CD14-positive monocyte (primary cell): ENCODE measurements around the gene NUDT1. TPM values are rescaled to one million over a fixed set of nuclear protein-coding genes. Genes with fewer than 3 reads are reported as not detected.
A peak's percentile ranks its signal among the peaks of the same experiment; 100 is the strongest.

ENCODE experiments used
- DNase-seq, 3 donors: peaks; one replicate each; pipeline ENCODE4 v3.0.0-alpha.2; 2011 to 2022
- H2AFZ ChIP-seq: 2 replicates; pipeline ENCODE4 v1.6.0; 2012; ENCODE audit warnings: mild to moderate bottlenecking, low read depth, low read length, inconsistent platforms; ENCODE audit not compliant: insufficient read depth, poor library complexity, severe bottlenecking
- H3K27ac ChIP-seq, 2 donors: 1 replicate in 1 of 2; 2 replicates in 1 of 2; pipeline ENCODE4 v1.5.1; 2012 to 2013; ENCODE audit warnings: low read length in 2 of 2, control low read depth in 1 of 2, inconsistent platforms in 1 of 2, low read depth in 1 of 2, mild to moderate bottlenecking in 1 of 2
- H3K27me3 ChIP-seq, 2 donors: one replicate each; pipeline versions ENCODE4 v1.6.0 to v1.6.1; 2011 to 2013; ENCODE audit warnings: low read length in 2 of 2; ENCODE audit not compliant: control insufficient read depth in 2 of 2, insufficient read depth in 2 of 2
- H3K36me3 ChIP-seq, 2 donors: replicated peaks in 1 of 2; 1 replicate in 1 of 2; 2 replicates in 1 of 2; pipeline versions ENCODE4 v1.5.1 to v1.6.1; 2012 to 2013; ENCODE audit warnings: low read length in 2 of 2, control low read depth in 1 of 2, inconsistent platforms in 1 of 2, mild to moderate bottlenecking in 1 of 2; ENCODE audit not compliant: insufficient read depth in 2 of 2, control insufficient read depth in 1 of 2
- H3K4me1 ChIP-seq, 2 donors: 1 replicate in 1 of 2; 2 replicates in 1 of 2; pipeline versions ENCODE4 v1.5.1 to v1.6.1; 2012 to 2013; ENCODE audit warnings: low read length in 2 of 2, control low read depth in 1 of 2, inconsistent platforms in 1 of 2, mild to moderate bottlenecking in 1 of 2, moderate library complexity in 1 of 2; ENCODE audit not compliant: insufficient read depth in 2 of 2, control insufficient read depth in 1 of 2
- H3K4me2 ChIP-seq: replicated peaks from 2 replicates; pipeline ENCODE3; 2012; ENCODE audit warnings: low read length, moderate library complexity, mild to moderate bottlenecking; ENCODE audit not compliant: poor library complexity, severe bottlenecking; ENCODE audit errors: extremely low read depth
- H3K4me3 ChIP-seq, 3 experiments: fragments of 200-600 bp in 1 of 3; sonication (generic) in 1 of 3; replicated peaks in 1 of 3; 1 replicate in 2 of 3; 2 replicates in 1 of 3; pipeline ENCODE4 v1.5.1; 2011 to 2013; ENCODE audit warnings: low read length in 3 of 3, mild to moderate bottlenecking in 3 of 3, control low read depth in 2 of 3, low read depth in 2 of 3, inconsistent platforms in 1 of 3, moderate library complexity in 1 of 3
- H3K79me2 ChIP-seq: 2 replicates; pipeline ENCODE4 v1.6.0; 2012; ENCODE audit warnings: mild to moderate bottlenecking, control low read depth, inconsistent platforms, low read length, moderate library complexity; ENCODE audit not compliant: insufficient read depth
- H3K9ac ChIP-seq: 2 replicates; pipeline ENCODE4 v1.6.0; 2017; ENCODE audit warnings: low read length, mild to moderate bottlenecking; ENCODE audit not compliant: insufficient read depth, poor library complexity, severe bottlenecking
- H3K9me3 ChIP-seq, 2 donors: replicated peaks in 1 of 2; 1 replicate in 1 of 2; 2 replicates in 1 of 2; pipeline versions ENCODE4 v1.5.1 to v1.6.1; 2012 to 2013; ENCODE audit warnings: low read length in 2 of 2, control low read depth in 1 of 2; ENCODE audit not compliant: control insufficient read depth in 1 of 2, insufficient read depth in 1 of 2
- H4K20me1 ChIP-seq: 2 replicates; pipeline ENCODE4 v1.6.0; 2012; ENCODE audit warnings: mild to moderate bottlenecking, low read length, control low read depth, moderate library complexity; ENCODE audit not compliant: insufficient read depth
- H3K27ac Mint-ChIP-seq, 7 donors: one replicate each; pipeline ENCODE4 v1.8.0; 2020; ENCODE audit warnings: mild to moderate bottlenecking in 7 of 7, mixed read lengths in 7 of 7, moderate library complexity in 6 of 7, inconsistent platforms in 2 of 7
- H3K27me3 Mint-ChIP-seq, 3 donors: one replicate each; pipeline ENCODE4 v1.8.0; 2021 to 2022; ENCODE audit warnings: low read depth in 3 of 3, mild to moderate bottlenecking in 3 of 3, mixed read lengths in 3 of 3, moderate library complexity in 3 of 3, inconsistent platforms in 1 of 3
- H3K36me3 Mint-ChIP-seq, 2 donors: one replicate each; pipeline ENCODE4 v1.8.0; 2020; ENCODE audit warnings: mixed read lengths in 2 of 2, inconsistent platforms in 1 of 2, mild to moderate bottlenecking in 1 of 2
- H3K4me1 Mint-ChIP-seq: one replicate; pipeline ENCODE4 v1.8.0; 2020; ENCODE audit warnings: mild to moderate bottlenecking, mixed read lengths
- H3K4me3 Mint-ChIP-seq, 2 donors: one replicate each; pipeline ENCODE4 v1.8.0; 2020; ENCODE audit warnings: mild to moderate bottlenecking in 2 of 2, mixed read lengths in 2 of 2, moderate library complexity in 1 of 2
- H3K9me3 Mint-ChIP-seq, 7 donors: one replicate each; pipeline ENCODE4 v1.8.0; 2020 to 2022; ENCODE audit warnings: mixed read lengths in 7 of 7, mild to moderate bottlenecking in 6 of 7, moderate library complexity in 6 of 7, inconsistent platforms in 2 of 7
- CTCF ChIP-seq: fragments of 200-600 bp; IDR thresholded peaks from one replicate; pipeline ENCODE4 v1.8.0; 2022; ENCODE audit warnings: antibody characterized with exemption, mild to moderate bottlenecking
- WGBS: methylation state at CpG from one replicate; pipeline ENCODE4 v1.1.5; 2013; ENCODE audit warnings: missing lambda C conversion rate; ENCODE audit not compliant: insufficient coverage; 5-methylcytosine and 5-hydroxymethylcytosine counted together
- intact Hi-C, 2 donors: fragments of 100-400 bp; cut with micrococcal nuclease; formaldehyde crosslinking; loops; one replicate each; pipeline versions ENCODE4 v1.15.0 to v1.15.1; 2023
- polyA plus RNA-seq, 3 donors: library from polyadenylated mRNA; depleted of rRNA in 1 of 3; unstranded in 2 of 3; stranded (reverse) in 1 of 3; fragments of 300-500 nt in 2 of 3; fragments of >200 nt in 1 of 3; fragmentation: Illumina TruSeq in 2 of 3; gene quantifications; 1 replicate in 2 of 3; 2 replicates in 1 of 3; pipeline ENCODE4 v1.2.3, GENCODE V29; 2012 to 2021

Gene NUDT1
- polyA plus RNA-seq, 3 donors = 19.6 to 42.6 (median 40.8) TPM

- 10% methylated on average over 16 of the region's 22 CpGs for WGBS
- Mint-ChIP-seq H3K27me3 (peaks cover 0 to 3% (median 0%) of the 10 kb centered on the region in 3 donors), H3K9me3 (peaks cover 0 to 3% (median 0%) of the 10 kb centered on the region in 7 donors), H3K27ac (peak overlapping the region in 1 of 7 donors; percentile 23), H3K36me3 (peaks cover 11 to 18% of the 10 kb centered on the region in 2 donors), H3K4me3 (peak overlapping the region; percentile 45 to 79), H3K4me1 (peaks cover 69% of the 10 kb centered on the region)
- peaks cover 26% of the 10 kb centered on the region for H3K79me2 ChIP-seq
- peak in 1 of 3 donors; percentile 28 for DNase-seq
- H3K27ac ChIP-seq = no peak overlapping the region
- H3K4me1 ChIP-seq = peaks cover 72 to 75% of the 10 kb centered on the region in 2 donors
- no peaks in the 10 kb centered on the region for H3K27me3 ChIP-seq
- H4K20me1 ChIP-seq = no peaks in the 10 kb centered on the region
- no peaks in the 10 kb centered on the region for H3K36me3 ChIP-seq
- intact Hi-C loops = loop anchor here (5.0 kb wide), 2 partner anchors 106 to 111 kb away; partner anchors contain the start of gene EIF3B (in 1 of the 2)
- no peaks in the 10 kb centered on the region for H3K9me3 ChIP-seq
- no peak overlapping the region for H3K4me3 ChIP-seq
- no peak for TF ChIP-seq CTCF
- peak overlapping the region; percentile 13 for H3K4me2 ChIP-seq
- H2AFZ ChIP-seq = peak overlapping the region; percentile 64
- H3K9ac ChIP-seq = peak overlapping the region; percentile 23
Measured at GRCh38 chr7:2245883-2246675, 4.1 kb downstream of the NUDT1 start.

- Mint-ChIP-seq H3K9me3 (peaks cover 0 to 3% (median 0%) of the 10 kb centered on the region in 7 donors), H3K4me1 (peaks cover 65% of the 10 kb centered on the region), H3K27ac (no peak overlapping the region), H3K4me3 (no peak overlapping the region), H3K36me3 (peaks cover 14 to 23% of the 10 kb centered on the region in 2 donors), H3K27me3 (peaks cover 0 to 3% (median 0%) of the 10 kb centered on the region in 3 donors)
- no peaks in the 10 kb centered on the region for H3K9me3 ChIP-seq
- H4K20me1 ChIP-seq = no peaks in the 10 kb centered on the region
- peaks cover 0 to 2% of the 10 kb centered on the region in 2 donors for H3K36me3 ChIP-seq
- no peak for DNase-seq
- intact Hi-C loops = loop anchor here (5.0 kb wide), 2 partner anchors 105 to 110 kb away; partner anchors contain the start of gene EIF3B (in 1 of the 2)
- H3K4me2 ChIP-seq = no peak overlapping the region
- no peak overlapping the region for H3K27ac ChIP-seq
- 94% methylated on average over 30 of the region's 36 CpGs for WGBS
- TF ChIP-seq CTCF = peak; percentile 79
- H3K79me2 ChIP-seq = peaks cover 13% of the 10 kb centered on the region
- H3K4me3 ChIP-seq = no peak overlapping the region
- H3K4me1 ChIP-seq = peaks cover 66% of the 10 kb centered on the region in 2 donors
- H3K9ac ChIP-seq = no peak overlapping the region
- H2AFZ ChIP-seq = no peak overlapping the region
- H3K27me3 ChIP-seq = no peaks in the 10 kb centered on the region
Measured at GRCh38 chr7:2247141-2247995, 5.3 kb downstream of the NUDT1 start.
